Tongue (tissue), 2 donors: Measurements from ENCODE around the gene GABRD. TPM values are rescaled to one million over a fixed set of nuclear protein-coding genes. Genes with fewer than 3 reads are reported as not detected.

Source experiments
- DNase-seq: peaks from one replicate; pipeline ENCODE4 v3.0.0-alpha.2; 2015
- total RNA-seq: library from RNA; depleted of rRNA; stranded (reverse); fragments of >200 nt; gene quantifications from one replicate; pipeline ENCODE4 v1.2.3, GENCODE V29; 2014

GABRD gene
- total RNA-seq, 1 donor from 2014 or later: 0.82 TPM

GRCh38 chr1:2053784-2054376 is 34.7 kb downstream of the GABRD start:
- DNase-seq: no peak

- no peak for DNase-seq
These were observed 35.4 kb downstream of the GABRD start for GRCh38 chr1:2054560-2054959.

GRCh38 chr1:2055911-2056575 is 36.9 kb downstream of the GABRD start:
- DNase-seq: no peak

GRCh38 chr1:2056955-2057590 is 37.9 kb downstream of the GABRD start:
- no peak for DNase-seq

GRCh38 chr1:2059290-2059953 is 40.3 kb downstream of the GABRD start:
- DNase-seq: no peak

- no peak for DNase-seq
These were observed 40.9 kb downstream of the GABRD start for GRCh38 chr1:2060072-2060471.

GRCh38 chr1:2060535-2060934 is 41.4 kb downstream of the GABRD start:
- DNase-seq: no peak

GRCh38 chr1:2061065-2061778 is 42.1 kb downstream of the GABRD start:
- DNase-seq: no peak

GRCh38 chr1:2065699-2066098 is 46.6 kb downstream of the GABRD start:
- no peak for DNase-seq

- DNase-seq: no peak
These were observed 48.2 kb downstream of the GABRD start for GRCh38 chr1:2067393-2067792.

- DNase-seq: no peak
These were observed 48.8 kb downstream of the GABRD start for GRCh38 chr1:2067981-2068380.

- no peak for DNase-seq
These were observed 49.8 kb downstream of the GABRD start for GRCh38 chr1:2068951-2069350.

- DNase-seq: no peak
These were observed 50.9 kb downstream of the GABRD start for GRCh38 chr1:2070016-2070415.

GRCh38 chr1:2070800-2071530 is 51.8 kb downstream of the GABRD start:
- no peak for DNase-seq

- no peak for DNase-seq
These were observed 53.1 kb downstream of the GABRD start for GRCh38 chr1:2072109-2072806.

GRCh38 chr1:2072891-2073290 is 53.7 kb downstream of the GABRD start:
- no peak for DNase-seq

- peak; percentile 84 for DNase-seq
These were observed 54.5 kb downstream of the GABRD start for GRCh38 chr1:2073382-2074230.

GRCh38 chr1:2074396-2074795 is 55.3 kb downstream of the GABRD start:
- no peak for DNase-seq

- no peak for DNase-seq
These were observed 56.0 kb downstream of the GABRD start for GRCh38 chr1:2074944-2075740.
